HG03039 (cell line): ENCODE data around the gene MIXL1.
A peak's percentile ranks its signal among the peaks of the same experiment; 100 is the strongest.
"Not testable (repeated sequence)": the region's sequence is repeated elsewhere in the genome, so short reads cannot be mapped to it uniquely, and the experiment has no call there.

Experiments
- ATAC-seq: cut with Tn5 transposase; IDR thresholded peaks from one replicate; pipeline ENCODE4 v1.9.1; 2021; ENCODE audit warnings: mild to moderate bottlenecking, moderate library complexity; ENCODE audit not compliant: unreplicated experiment

MIXL1 gene

GRCh38 chr1:226223157-226223785 is at the start of gene MIXL1:
Gene MIXL1 (plus strand): TSS chr1:226223664. CDS start chr1:226223682, 18 bp downstream.
- ATAC-seq, result peak; percentile 26

DNA sequence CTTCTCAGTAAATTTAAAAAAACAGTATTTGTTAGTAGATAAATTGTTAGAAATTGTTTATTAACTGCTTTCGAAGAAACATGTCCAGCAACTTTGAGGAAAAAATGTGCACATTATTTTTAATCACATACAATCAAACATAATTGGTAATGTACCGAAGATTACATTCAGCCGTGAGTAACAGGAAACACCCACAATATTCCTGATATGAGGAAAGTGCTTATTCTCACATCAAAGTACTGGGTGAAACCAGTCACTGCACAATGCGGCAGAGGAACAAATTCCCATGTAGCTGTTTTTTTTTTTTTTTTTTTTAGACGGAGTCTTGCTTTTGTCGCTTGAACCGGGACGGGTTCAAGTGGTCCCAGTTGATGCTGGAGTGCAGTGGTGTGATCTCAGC is 46.6 kb upstream of the MIXL1 start:
- ATAC-seq, result no peak

GRCh38 chr1:226181996-226182714 is 41.3 kb upstream of the MIXL1 start:
- ATAC-seq, result no peak

DNA sequence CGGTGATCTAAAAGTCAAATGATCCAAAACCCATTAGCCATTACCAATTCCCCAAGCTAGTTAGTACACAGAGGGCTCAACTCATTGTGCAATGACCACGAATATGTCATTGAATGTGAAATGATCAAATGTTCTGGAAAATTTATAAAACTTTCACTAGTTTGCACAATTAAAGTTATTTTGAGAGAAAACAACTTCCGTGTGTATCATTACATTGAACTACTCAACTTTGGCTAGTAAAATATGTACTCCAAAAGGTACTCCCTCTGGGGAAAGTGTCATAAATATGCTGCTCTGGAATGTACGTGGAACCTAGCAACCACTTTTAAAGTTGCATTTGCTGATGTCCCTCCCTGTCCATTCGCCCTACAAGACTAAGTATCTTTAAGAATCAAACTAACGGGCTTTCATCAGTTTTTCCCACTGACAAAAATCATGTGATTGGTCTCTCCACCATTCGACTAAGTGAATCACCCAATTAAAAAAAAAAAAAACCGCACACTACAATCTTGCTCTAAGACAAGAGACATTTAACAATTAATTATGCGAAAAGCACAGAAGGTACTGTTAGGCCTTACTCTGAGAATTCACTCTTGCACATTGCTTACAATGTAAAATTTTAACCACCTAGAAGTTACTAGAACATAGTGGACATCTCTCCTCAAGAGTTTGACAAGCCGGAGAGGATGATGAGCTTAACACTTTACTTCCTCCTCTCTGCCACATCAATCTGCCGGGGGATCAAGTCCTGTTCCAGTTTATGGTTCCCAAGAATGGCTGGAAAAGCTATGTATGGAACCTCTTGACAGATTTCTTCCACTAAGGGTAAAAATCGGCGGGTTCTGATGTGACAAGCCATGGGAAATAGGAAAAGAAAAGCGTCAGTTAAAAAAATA is 38.1 kb upstream of the MIXL1 start:
- ATAC-seq, result no peak

DNA sequence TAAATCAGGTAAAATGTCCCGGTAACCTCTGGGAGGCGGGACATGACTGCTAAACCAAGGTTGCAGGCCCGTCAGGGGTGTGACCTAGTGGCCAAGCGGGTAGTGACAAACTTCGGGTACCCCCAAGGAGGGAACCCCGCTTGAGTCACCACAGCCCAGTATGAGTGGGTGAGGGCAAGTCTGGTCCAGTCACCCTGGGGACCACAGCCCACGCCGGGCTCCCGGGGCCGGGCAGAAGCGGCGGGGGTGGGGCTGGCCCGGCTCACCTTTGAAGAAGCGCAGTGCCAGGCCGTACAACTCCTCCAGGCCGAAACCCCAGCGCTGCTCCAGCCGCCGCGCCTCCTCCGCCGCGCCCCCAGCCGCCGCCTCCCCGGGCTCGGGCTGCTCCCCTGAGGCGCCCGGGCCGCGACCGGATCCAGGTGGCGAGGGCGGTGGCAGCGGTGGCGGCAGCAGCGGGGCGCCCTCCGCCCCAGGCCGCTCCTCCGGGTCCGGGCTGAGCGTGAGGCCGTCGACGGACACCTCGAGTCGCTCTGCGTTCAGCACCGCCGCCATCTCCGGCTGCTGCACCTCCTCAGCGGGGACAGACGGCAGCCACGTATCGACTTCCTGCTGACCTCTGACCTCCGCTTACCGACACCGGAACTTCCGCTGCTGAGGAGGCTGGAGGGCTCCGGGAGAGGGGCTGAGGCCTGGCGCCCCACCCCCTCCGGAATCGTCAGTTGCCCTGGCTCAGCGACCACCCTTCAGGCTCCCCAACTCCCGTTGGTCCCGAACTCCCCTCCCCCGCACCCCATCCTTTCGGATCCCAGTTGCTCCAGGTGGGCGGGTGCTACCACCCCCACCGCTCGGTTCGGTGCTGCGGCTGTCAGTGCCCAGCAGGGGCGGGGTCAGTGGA is 37.1 kb upstream of the MIXL1 start, which contains the start of gene ACBD3:
Gene ACBD3 (minus strand): TSS at position 618 of the 895 bp plus-strand sequence. CDS start 66 bp downstream, at position 552.
- ATAC-seq, result peak; percentile 91

- no peak for ATAC-seq
Measured at GRCh38 chr1:226187019-226187322, 36.5 kb upstream of the MIXL1 start.

GRCh38 chr1:226187380-226187779 is 36.1 kb upstream of the MIXL1 start:
- ATAC-seq, result no peak

DNA sequence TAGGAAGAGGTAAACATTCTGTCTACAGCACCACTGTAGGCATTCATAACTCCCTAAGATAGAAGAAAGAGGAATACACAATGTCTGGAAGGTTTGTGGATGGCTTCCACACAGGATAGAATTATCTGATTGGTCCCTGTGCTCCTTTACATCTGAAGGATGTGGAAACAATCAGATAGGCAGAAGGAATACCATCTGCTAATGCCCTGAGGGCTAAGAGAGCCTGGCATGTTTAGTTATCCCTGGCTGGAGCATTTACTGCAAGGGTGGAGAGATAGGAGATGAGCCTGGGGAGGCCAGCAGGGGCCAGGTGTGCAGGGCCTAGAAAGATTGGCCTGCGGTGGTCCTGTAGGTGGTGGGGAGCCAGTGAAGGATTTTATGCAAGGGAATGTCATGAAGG is 28.3 kb upstream of the MIXL1 start:
- ATAC-seq, result no peak

- no peak for ATAC-seq
Measured at GRCh38 chr1:226199971-226200370, 23.5 kb upstream of the MIXL1 start.

- ATAC-seq, result no peak
Measured at GRCh38 chr1:226201029-226201593, 22.4 kb upstream of the MIXL1 start.

- no peak for ATAC-seq
Measured at GRCh38 chr1:226202246-226202645, 21.2 kb upstream of the MIXL1 start.

GRCh38 chr1:226202666-226203065 is 20.8 kb upstream of the MIXL1 start:
- ATAC-seq, result not testable (repeated sequence)

- ATAC-seq, result no peak
Measured at GRCh38 chr1:226203240-226203639, 20.2 kb upstream of the MIXL1 start.

GRCh38 chr1:226203655-226204054 is 19.8 kb upstream of the MIXL1 start:
- ATAC-seq, result no peak

DNA sequence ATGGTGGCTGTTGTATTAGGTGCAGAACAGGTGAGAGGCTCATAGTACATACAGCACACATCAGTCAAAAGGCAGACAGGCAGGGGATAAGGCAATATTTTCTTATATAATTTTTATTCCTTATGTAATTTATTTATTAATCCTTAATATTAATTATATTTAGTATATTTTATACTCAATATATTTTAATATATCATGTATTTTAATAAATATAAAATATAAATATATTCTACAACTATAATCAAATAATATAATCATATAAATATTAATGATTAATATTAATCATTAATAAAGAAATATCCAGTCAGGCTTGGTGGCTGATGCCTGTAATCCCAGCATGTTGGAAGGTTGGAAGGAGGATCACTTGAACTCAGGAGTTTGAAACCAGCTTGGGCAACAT is 19.3 kb upstream of the MIXL1 start:
- ATAC-seq, result no peak

- no peak for ATAC-seq
Measured at GRCh38 chr1:226207048-226207447, 16.4 kb upstream of the MIXL1 start.

GRCh38 chr1:226209307-226210059 is 14.0 kb upstream of the MIXL1 start:
- ATAC-seq, result no peak

DNA sequence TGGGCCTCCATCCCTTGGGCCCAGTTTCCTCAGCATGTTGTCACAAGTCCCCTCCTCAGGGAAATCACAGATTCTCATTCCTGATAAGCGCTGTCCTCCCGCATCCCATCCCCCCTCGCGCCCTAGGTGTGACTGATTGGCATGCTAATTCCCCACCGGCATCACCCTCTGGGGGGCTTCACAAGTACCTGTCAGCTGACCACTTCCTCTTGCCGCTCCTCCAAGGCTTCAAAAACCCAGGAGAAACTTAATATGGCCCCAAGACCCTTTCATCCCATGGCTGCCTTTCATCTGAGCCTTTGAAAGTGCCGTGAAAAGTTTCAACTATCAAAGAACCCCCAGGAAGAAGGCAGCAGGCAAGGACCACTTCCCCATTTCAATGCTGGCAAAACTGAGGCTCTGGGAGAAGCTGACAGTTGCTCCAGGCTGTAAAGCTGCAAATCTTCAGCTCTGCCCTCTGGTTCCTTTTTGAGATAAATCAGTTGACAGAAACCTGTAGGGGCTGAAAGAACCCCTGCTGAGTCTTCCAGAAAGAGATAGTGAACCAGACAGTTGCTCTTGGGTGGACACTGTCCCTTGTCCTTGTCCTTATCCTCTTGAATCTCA is 12.8 kb upstream of the MIXL1 start:
- ATAC-seq, result no peak

DNA sequence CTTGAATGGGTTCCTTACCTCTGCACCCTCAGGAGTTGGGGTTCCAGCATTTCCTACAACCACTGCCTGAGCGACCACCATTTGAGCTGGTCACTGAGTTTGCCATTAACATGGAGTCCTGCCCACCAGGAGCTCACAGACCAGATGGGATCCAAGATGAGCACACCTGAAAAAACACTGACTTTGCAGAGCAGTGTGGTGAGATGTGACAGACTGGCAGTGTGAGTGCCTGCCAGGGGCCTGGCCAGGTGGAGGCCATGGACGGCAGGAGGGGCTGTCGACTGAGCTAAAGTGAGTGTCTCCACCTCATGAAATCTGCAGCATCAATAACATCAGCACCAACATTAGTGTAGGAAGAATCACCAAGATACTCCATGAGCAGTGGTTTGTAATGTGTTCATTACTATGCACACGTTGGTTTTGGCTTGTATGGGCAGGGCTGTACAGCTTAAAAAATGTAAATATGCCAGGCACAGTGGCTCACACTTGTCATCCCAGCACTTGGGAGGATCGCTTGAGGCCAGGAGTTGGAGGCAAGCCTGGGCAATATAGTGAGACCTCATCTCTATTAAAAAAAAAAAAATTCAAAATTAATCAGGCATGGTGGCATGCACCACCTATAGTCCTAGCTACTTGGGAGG is 12.2 kb upstream of the MIXL1 start:
- ATAC-seq, result no peak
